HFF-Myc (cell line): ENCODE results near the gene WDR73.

Experiments used
- DNase-seq: peaks from one replicate; pipeline ENCODE4 v3.0.0-alpha.2; 2011; ENCODE audit warnings: low read depth; ENCODE audit errors: extremely low read depth
- H3K4me3 ChIP-seq: replicated peaks from 2 replicates; pipeline ENCODE4 v1.5.1; 2011; ENCODE audit warnings: low read depth, mild to moderate bottlenecking, control low read depth, low read length
- TF ChIP-seq, protein P1 (sequence below): IDR thresholded peaks from 2 replicates; pipeline ENCODE4 v1.5.1; 2012; ENCODE audit warnings: mild to moderate bottlenecking, low read depth, low read length, control low read depth; ENCODE audit errors: missing control alignments

WDR73 gene

DNA sequence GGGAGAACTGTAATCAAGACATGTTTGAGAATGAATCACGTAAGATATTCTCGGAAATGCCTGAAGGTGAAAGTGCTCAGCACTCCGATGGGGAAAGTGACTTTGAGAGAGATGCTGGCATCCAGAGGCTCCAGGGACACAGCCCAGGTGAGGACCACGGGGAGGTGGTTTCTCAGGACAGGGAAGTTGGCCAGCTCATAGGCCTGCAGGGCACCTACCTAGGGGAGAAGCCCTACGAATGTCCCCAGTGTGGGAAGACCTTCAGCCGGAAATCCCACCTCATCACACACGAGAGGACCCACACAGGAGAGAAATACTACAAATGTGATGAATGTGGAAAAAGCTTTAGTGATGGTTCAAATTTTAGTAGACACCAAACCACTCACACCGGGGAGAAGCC, 33.5 kb downstream of the WDR73 start:
- TF ChIP-seq, protein P1, sequence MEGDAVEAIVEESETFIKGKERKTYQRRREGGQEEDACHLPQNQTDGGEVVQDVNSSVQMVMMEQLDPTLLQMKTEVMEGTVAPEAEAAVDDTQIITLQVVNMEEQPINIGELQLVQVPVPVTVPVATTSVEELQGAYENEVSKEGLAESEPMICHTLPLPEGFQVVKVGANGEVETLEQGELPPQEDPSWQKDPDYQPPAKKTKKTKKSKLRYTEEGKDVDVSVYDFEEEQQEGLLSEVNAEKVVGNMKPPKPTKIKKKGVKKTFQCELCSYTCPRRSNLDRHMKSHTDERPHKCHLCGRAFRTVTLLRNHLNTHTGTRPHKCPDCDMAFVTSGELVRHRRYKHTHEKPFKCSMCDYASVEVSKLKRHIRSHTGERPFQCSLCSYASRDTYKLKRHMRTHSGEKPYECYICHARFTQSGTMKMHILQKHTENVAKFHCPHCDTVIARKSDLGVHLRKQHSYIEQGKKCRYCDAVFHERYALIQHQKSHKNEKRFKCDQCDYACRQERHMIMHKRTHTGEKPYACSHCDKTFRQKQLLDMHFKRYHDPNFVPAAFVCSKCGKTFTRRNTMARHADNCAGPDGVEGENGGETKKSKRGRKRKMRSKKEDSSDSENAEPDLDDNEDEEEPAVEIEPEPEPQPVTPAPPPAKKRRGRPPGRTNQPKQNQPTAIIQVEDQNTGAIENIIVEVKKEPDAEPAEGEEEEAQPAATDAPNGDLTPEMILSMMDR = no peak
- H3K4me3 ChIP-seq = no peak overlapping the region
- DNase-seq = no peak

GRCh38 chr15:84616235-84616634, 37.8 kb downstream of the WDR73 start:
- no peak overlapping the region for H3K4me3 ChIP-seq
- DNase-seq = no peak
- TF ChIP-seq, protein P1 = no peak

DNA sequence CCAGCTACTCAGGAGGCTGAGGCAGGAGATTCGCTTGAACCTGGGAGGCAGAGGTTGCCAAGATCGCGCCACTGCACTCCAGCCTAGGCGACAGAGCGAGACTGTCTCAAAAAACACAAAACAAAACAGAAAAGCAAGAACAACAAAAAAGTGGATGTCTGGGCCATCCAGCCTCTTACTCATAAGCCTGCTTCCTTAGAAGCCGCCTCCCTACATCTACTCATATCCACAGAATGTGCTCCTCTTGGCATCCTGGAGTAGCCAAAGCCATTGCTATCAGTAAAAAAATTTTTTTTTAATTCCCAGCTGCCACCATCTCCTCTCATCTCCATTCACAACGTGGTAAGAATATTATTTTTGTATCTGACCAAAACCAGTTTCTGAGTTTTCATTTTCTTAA, 42.5 kb downstream of the WDR73 start:
- TF ChIP-seq, protein P1 = no peak
- H3K4me3 ChIP-seq = no peak overlapping the region
- DNase-seq = no peak

- no peak overlapping the region for H3K4me3 ChIP-seq
- no peak for DNase-seq
- TF ChIP-seq, protein P1 = no peak
Observed at GRCh38 chr15:84609818-84610525, 44.1 kb downstream of the WDR73 start.

DNA sequence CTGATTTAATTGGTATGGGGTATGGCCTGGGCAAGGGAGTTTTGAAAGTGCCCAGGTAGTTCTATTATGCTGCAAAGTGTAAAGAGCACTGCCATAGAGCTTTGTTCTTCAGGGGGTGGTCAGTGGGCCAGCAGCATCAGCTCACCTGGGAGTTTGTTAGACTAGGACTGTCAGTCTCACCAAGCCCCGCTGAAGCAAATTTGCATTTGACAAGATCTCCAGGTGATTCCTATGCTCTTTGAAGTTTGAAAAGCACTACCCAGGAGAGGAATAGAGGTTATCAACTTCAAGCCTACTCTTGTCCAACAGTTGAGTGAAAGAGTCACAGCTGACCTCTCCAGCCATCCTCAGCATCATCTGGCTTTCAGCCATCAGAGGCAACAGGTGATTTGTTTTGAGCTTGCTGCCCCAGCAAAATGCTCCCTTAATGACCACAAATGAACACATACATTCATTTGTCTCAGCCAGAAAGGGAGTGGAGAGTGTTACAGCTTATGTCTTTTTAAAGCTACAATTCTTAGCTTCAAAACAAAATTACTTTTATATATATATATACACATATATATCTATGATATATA, 45.3 kb downstream of the WDR73 start:
- TF ChIP-seq, protein P1 = no peak
- no peak overlapping the region for H3K4me3 ChIP-seq
- no peak for DNase-seq

- H3K4me3 ChIP-seq = no peak overlapping the region
- no peak for DNase-seq
- TF ChIP-seq, protein P1 = no peak
Observed at GRCh38 chr15:84606653-84607120, 47.4 kb downstream of the WDR73 start.
